HFFc6 (cell line): Measurements from ENCODE around the gene IRF2BP2. TPM values are rescaled to one million over a fixed set of nuclear protein-coding genes. Genes with fewer than 3 reads are reported as not detected.
A peak's percentile ranks its signal among the peaks of the same experiment; 100 is the strongest.

Experiments
- DNase-seq: peaks from one replicate; pipeline ENCODE4 v3.0.0-alpha.2; 2018
- H3K27ac Mint-ChIP-seq: 2 replicates; pipeline ENCODE4 v1.8.0; 2020; ENCODE audit warnings: mild to moderate bottlenecking, mixed read lengths
- H3K27me3 Mint-ChIP-seq: 2 replicates; pipeline ENCODE4 v1.8.0; 2021; ENCODE audit warnings: mild to moderate bottlenecking, moderate library complexity, mixed read lengths; ENCODE audit not compliant: insufficient read depth
- H3K36me3 Mint-ChIP-seq: 2 replicates; pipeline ENCODE4 v1.8.0; 2021; ENCODE audit warnings: low read depth, mixed read lengths
- H3K4me1 Mint-ChIP-seq: 2 replicates; pipeline ENCODE4 v1.8.0; 2020; ENCODE audit warnings: low read depth, mixed read lengths
- H3K4me3 Mint-ChIP-seq: 2 replicates; pipeline ENCODE4 v1.8.0; 2020; ENCODE audit warnings: mild to moderate bottlenecking, moderate library complexity, mixed read lengths
- H3K9me3 Mint-ChIP-seq: 2 replicates; pipeline ENCODE4 v1.8.0; 2020; ENCODE audit warnings: mild to moderate bottlenecking, mixed read lengths
- CTCF ChIP-seq: fragments of 200-600 bp; sonication (generic); IDR thresholded peaks from 2 replicates; pipeline ENCODE4 v1.5.0; 2021; ENCODE audit warnings: antibody characterized with exemption, mild to moderate bottlenecking
- total RNA-seq, 6 experiments: library from RNA; stranded (reverse); fragmentation: NEBNext Ultra II Directional; extraction: Animal tissue kit (Norgen Biotek cat#: 25700); gene quantifications; 2 replicates in 1 of 6; 3 replicates in 5 of 6; pipeline ENCODE4 v1.2.3, GENCODE V29; 2021

Gene IRF2BP2
- total RNA-seq, 6 experiments from 2014 or later = 58.6 to 87.1 (median 73.2) TPM

- peaks cover 21% of the 10 kb centered on the region for H3K36me3 Mint-ChIP-seq
- H3K27ac Mint-ChIP-seq = peak overlapping the region; percentile 99
- H3K27me3 Mint-ChIP-seq = peaks cover 14% of the 10 kb centered on the region
- peak; percentile 80 for DNase-seq
- H3K4me3 Mint-ChIP-seq = peak overlapping the region; percentile 86
- no peak for TF ChIP-seq CTCF
- H3K9me3 Mint-ChIP-seq = no peaks in the 10 kb centered on the region
- H3K4me1 Mint-ChIP-seq = peaks cover 55% of the 10 kb centered on the region
Measured at GRCh38 chr1:234611225-234611846, 1.4 kb upstream of the IRF2BP2 start.

- Mint-ChIP-seq H3K4me1 (peaks cover 57% of the 10 kb centered on the region), H3K27ac (peak overlapping the region; percentile 99), H3K36me3 (peaks cover 27% of the 10 kb centered on the region), H3K9me3 (no peaks in the 10 kb centered on the region), H3K4me3 (peak overlapping the region; percentile 95), H3K27me3 (peaks cover 17% of the 10 kb centered on the region)
- DNase-seq = peak; percentile 90
- no peak; the same call in 1 of the 2 replicates for TF ChIP-seq CTCF
Measured at GRCh38 chr1:234610666-234611224, 767 bp upstream of the IRF2BP2 start.

GRCh38 chr1:234609691-234610042, 311 bp downstream of the IRF2BP2 start:
- Mint-ChIP-seq H3K27me3 (peaks cover 17% of the 10 kb centered on the region), H3K27ac (peak overlapping the region; percentile 99), H3K4me1 (peaks cover 68% of the 10 kb centered on the region), H3K36me3 (peaks cover 38% of the 10 kb centered on the region), H3K4me3 (0 out of 2 replicates have a peak overlapping the region, but pooled peaks have one; percentile 95), H3K9me3 (no peaks in the 10 kb centered on the region)
- TF ChIP-seq CTCF = no peak
- no peak for DNase-seq

GRCh38 chr1:234608911-234609690, 877 bp downstream of the IRF2BP2 start:
- H3K36me3 Mint-ChIP-seq = peaks cover 41% of the 10 kb centered on the region
- peak overlapping the region; percentile 63; the same call in 1 of the 2 replicates for H3K4me3 Mint-ChIP-seq
- DNase-seq = no peak
- TF ChIP-seq CTCF = no peak
- H3K9me3 Mint-ChIP-seq = no peaks in the 10 kb centered on the region
- H3K4me1 Mint-ChIP-seq = peaks cover 69% of the 10 kb centered on the region
- H3K27ac Mint-ChIP-seq = peak overlapping the region; percentile 73
- H3K27me3 Mint-ChIP-seq = peaks cover 17% of the 10 kb centered on the region

- peaks cover 18% of the 10 kb centered on the region for H3K27me3 Mint-ChIP-seq
- peak; percentile 21; the same call in 1 of the 2 replicates for TF ChIP-seq CTCF
- peaks cover 69% of the 10 kb centered on the region for H3K4me1 Mint-ChIP-seq
- peaks cover 45% of the 10 kb centered on the region for H3K36me3 Mint-ChIP-seq
- H3K27ac Mint-ChIP-seq = peak overlapping the region; percentile 90
- peak overlapping the region; percentile 97 for H3K4me3 Mint-ChIP-seq
- peak; percentile 93 for DNase-seq
- no peaks in the 10 kb centered on the region for H3K9me3 Mint-ChIP-seq
Measured at GRCh38 chr1:234608025-234608910, 1.7 kb downstream of the IRF2BP2 start.
